OCI-LY7 (cell line): ENCODE measurements around the gene WDR70. TPM values are rescaled to one million over a fixed set of nuclear protein-coding genes. Genes with fewer than 3 reads are reported as not detected.

Experiments
- BruUV-seq: library from RNA; stranded (reverse); fragments of 400-500 nt; replicated peaks from 2 replicates; lab custom pipeline; 2021; lab: Mats Ljungman, UMichigan
- CTCF ChIA-PET: fragments of 300-600 bp; sonication (Branson Sonifier 250); formaldehyde crosslinking; loops from one replicate; lab custom pipeline; 2022; ENCODE audit warnings: antibody characterized with exemption; ENCODE audit not compliant: unreplicated experiment; lab: Charles Lee
- POLR2A ChIA-PET: fragments of 300-600 bp; sonication (Branson Sonifier 250); formaldehyde crosslinking; loops from one replicate; lab custom pipeline; 2022; ENCODE audit warnings: antibody characterized with exemption; lab: Charles Lee
- DNase-seq: peaks from one replicate; pipeline ENCODE4 v3.0.0-alpha.2; 2015; ENCODE audit warnings: low spot score
- H2AFZ ChIP-seq: fragments of 200-600 bp; sonication (generic), shearing (Covaris generic); 2 replicates; pipeline ENCODE4 v1.6.1; 2014; ENCODE audit warnings: mild to moderate bottlenecking, antibody characterized with exemption, low read length, moderate library complexity
- H3K27ac ChIP-seq: fragments of 200-600 bp; sonication (generic); 2 replicates; pipeline ENCODE4 v1.5.1; 2014; ENCODE audit warnings: mixed run types, low read depth, mild to moderate bottlenecking, moderate library complexity, low read length, inconsistent platforms; ENCODE audit not compliant: poor library complexity, severe bottlenecking
- H3K36me3 ChIP-seq: fragments of 200-600 bp; sonication (generic); 2 replicates; pipeline ENCODE4 v1.6.1; 2014; ENCODE audit warnings: mild to moderate bottlenecking, antibody characterized with exemption, low read length, moderate library complexity, mixed read lengths; ENCODE audit not compliant: insufficient read depth
- H3K4me1 ChIP-seq: fragments of 200-600 bp; sonication (generic); 2 replicates; pipeline ENCODE4 v1.5.1; 2014; ENCODE audit warnings: mild to moderate bottlenecking, low read length; ENCODE audit not compliant: insufficient read depth, poor library complexity, severe bottlenecking
- H3K4me2 ChIP-seq: fragments of 200-600 bp; sonication (generic); 2 replicates; pipeline ENCODE4 v1.6.1; 2014; ENCODE audit warnings: mild to moderate bottlenecking, low read length
- H3K4me3 ChIP-seq: fragments of 200-600 bp; sonication (generic); 2 replicates; pipeline ENCODE4 v1.5.1; 2014; ENCODE audit warnings: mild to moderate bottlenecking, low read depth, low read length; ENCODE audit not compliant: poor library complexity, severe bottlenecking
- H3K79me2 ChIP-seq: fragments of 200-600 bp; sonication (generic); 2 replicates; pipeline ENCODE4 v1.6.1; 2016; ENCODE audit warnings: low read depth, mild to moderate bottlenecking, low read length, moderate library complexity, mixed read lengths; ENCODE audit not compliant: insufficient read depth
- H3K9me2 ChIP-seq: fragments of 200-600 bp; sonication (generic); 2 replicates; pipeline ENCODE4 v1.6.1; 2016; ENCODE audit warnings: mild to moderate bottlenecking, low read length, mixed read lengths; ENCODE audit not compliant: insufficient read depth
- H3K9me3 ChIP-seq: fragments of 200-600 bp; sonication (generic); 2 replicates; pipeline ENCODE4 v1.6.1; 2014; ENCODE audit warnings: mild to moderate bottlenecking, mixed run types, low read length, mixed read lengths
- H4K20me1 ChIP-seq: fragments of 200-600 bp; sonication (generic); 2 replicates; pipeline ENCODE4 v1.6.1; 2014; ENCODE audit warnings: mild to moderate bottlenecking, antibody characterized with exemption, low read length, moderate library complexity, mixed read lengths; ENCODE audit not compliant: insufficient read depth
- CTCF ChIP-seq: fragments of 200-600 bp; sonication (generic); conservative IDR thresholded peaks from 2 replicates; pipeline ENCODE4 v1.5.1; 2014; ENCODE audit warnings: mild to moderate bottlenecking, antibody characterized with exemption, low read length, moderate library complexity, mixed read lengths
- EZH2phosphoT487 ChIP-seq: fragments of 200-600 bp; sonication (generic); IDR thresholded peaks from 2 replicates; pipeline ENCODE4 v1.6.1; 2018; ENCODE audit warnings: low read depth, borderline replicate concordance, mild to moderate bottlenecking, mixed run types, antibody characterized with exemption, low read length, moderate library complexity, mixed read lengths
- intact Hi-C: fragments of 100-400 bp; cut with micrococcal nuclease; formaldehyde crosslinking; loops from one replicate; pipeline ENCODE4 v1.10.0; 2022; ENCODE audit not compliant: unreplicated experiment
- total RNA-seq, 2 experiments: library from RNA; depleted of rRNA in 1 of 2; stranded (reverse); fragments of >200 nt in 1 of 2; shearing (Covaris generic) in 1 of 2; gene quantifications; 2 replicates each; pipeline ENCODE4 v1.2.3, GENCODE V29; 2014 to 2022

The WDR70 gene
- total RNA-seq, 2 experiments from 2014 or later: 26.2 to 35.4 TPM

- Histone ChIP-seq H4K20me1 (no peaks in the 10 kb centered on the region), H3K4me1 (no peaks in the 10 kb centered on the region), H3K27ac (no peak overlapping the region), H3K4me2 (no peak overlapping the region), H2AFZ (no peak overlapping the region), H3K4me3 (no peak overlapping the region), H3K9me3 (no peaks in the 10 kb centered on the region), H3K36me3 (0 out of 2 replicates have a peak, but pooled peaks cover 8% of the 10 kb centered on the region), H3K9me2 (no peaks in the 10 kb centered on the region), H3K79me2 (no peaks in the 10 kb centered on the region)
- no peak for TF ChIP-seq CTCF
- no peak for TF ChIP-seq EZH2phosphoT487
- no TSS peak for BruUV-seq
- intact Hi-C loops: no loop called here
- ChIA-PET CTCF (no interaction called here), POLR2A (interaction anchor here (1.0 kb wide), 1 partner anchor 39 kb away, joined by 3 read pairs; no protein-coding TSS in a partner anchor)
- DNase-seq: no peak
These were observed 45.3 kb downstream of the WDR70 start for GRCh38 chr5:37424441-37424840.

GRCh38 chr5:37428044-37428443 is 48.9 kb downstream of the WDR70 start:
- Histone ChIP-seq H2AFZ (no peak overlapping the region), H3K4me1 (no peaks in the 10 kb centered on the region), H3K36me3 (0 out of 2 replicates have a peak, but pooled peaks cover 8% of the 10 kb centered on the region), H3K4me2 (no peak overlapping the region), H4K20me1 (no peaks in the 10 kb centered on the region), H3K9me3 (no peaks in the 10 kb centered on the region), H3K27ac (no peak overlapping the region), H3K79me2 (no peaks in the 10 kb centered on the region), H3K4me3 (no peak overlapping the region), H3K9me2 (no peaks in the 10 kb centered on the region)
- TF ChIP-seq EZH2phosphoT487 (no peak), CTCF (no peak)
- intact Hi-C loops: no loop called here
- POLR2A ChIA-PET: no interaction called here
- no peak for DNase-seq
- CTCF ChIA-PET: no interaction called here
- no TSS peak for BruUV-seq

GRCh38 chr5:37435261-37435660 is 56.1 kb downstream of the WDR70 start:
- no peaks in the 10 kb centered on the region for H3K9me2 ChIP-seq
- no peak overlapping the region for H3K27ac ChIP-seq
- H3K36me3 ChIP-seq: peaks cover 4% of the 10 kb centered on the region; the same call in 1 of the 2 replicates
- DNase-seq: no peak
- no peaks in the 10 kb centered on the region for H3K9me3 ChIP-seq
- no peaks in the 10 kb centered on the region for H4K20me1 ChIP-seq
- H2AFZ ChIP-seq: no peak overlapping the region
- H3K79me2 ChIP-seq: no peaks in the 10 kb centered on the region
- ChIA-PET POLR2A (interaction anchor here (0.6 kb wide), 1 partner anchor 51 kb away, joined by 3 read pairs; no protein-coding TSS in a partner anchor), CTCF (no interaction called here)
- TF ChIP-seq CTCF (no peak), EZH2phosphoT487 (no peak)
- no TSS peak for BruUV-seq
- H3K4me3 ChIP-seq: no peak overlapping the region
- H3K4me1 ChIP-seq: no peaks in the 10 kb centered on the region
- intact Hi-C loops: no loop called here
- no peak overlapping the region for H3K4me2 ChIP-seq
